Thymus (tissue), 14 donors: Measurements from ENCODE around the gene IL4. TPM values are rescaled to one million over a fixed set of nuclear protein-coding genes. Genes with fewer than 3 reads are reported as not detected.
"Not testable (repeated sequence)": the region's sequence is repeated elsewhere in the genome, so short reads cannot be mapped to it uniquely, and the experiment has no call there.

Experiments
- DNase-seq, 9 donors: peaks; one replicate each; pipeline ENCODE4 v3.0.0-alpha.2; 2013; ENCODE audit warnings: low spot score in 9 of 9, low read depth in 6 of 9, missing footprints in 1 of 9
- H3K27ac ChIP-seq, 2 donors: one replicate each; pipeline ENCODE4 v1.5.1; 2013; ENCODE audit warnings: control low read depth in 1 of 2, low read depth in 1 of 2, low read length in 1 of 2, mild to moderate bottlenecking in 1 of 2, moderate library complexity in 1 of 2
- H3K27me3 ChIP-seq, 2 donors: one replicate each; pipeline ENCODE4 v1.5.1; 2013; ENCODE audit warnings: low read length in 1 of 2; ENCODE audit not compliant: control insufficient read depth in 2 of 2, insufficient read depth in 1 of 2
- H3K36me3 ChIP-seq, 2 donors: one replicate each; pipeline ENCODE4 v1.5.1; 2013; ENCODE audit warnings: low read length in 1 of 2, mild to moderate bottlenecking in 1 of 2, moderate library complexity in 1 of 2; ENCODE audit not compliant: control insufficient read depth in 2 of 2, insufficient read depth in 2 of 2
- H3K4me1 ChIP-seq, 2 donors: one replicate each; pipeline ENCODE4 v1.5.1; 2013; ENCODE audit warnings: low read length in 2 of 2; ENCODE audit not compliant: control insufficient read depth in 2 of 2, insufficient read depth in 2 of 2
- H3K4me3 ChIP-seq, 2 donors: one replicate each; pipeline ENCODE4 v1.5.1; 2013; ENCODE audit warnings: low read length in 2 of 2, control low read depth in 1 of 2, mild to moderate bottlenecking in 1 of 2
- H3K9me3 ChIP-seq, 2 donors: one replicate each; pipeline ENCODE4 v1.5.1; 2013; ENCODE audit warnings: low read length in 1 of 2, mild to moderate bottlenecking in 1 of 2; ENCODE audit not compliant: control insufficient read depth in 2 of 2, insufficient read depth in 1 of 2
- WGBS: extraction: QIAGEN DNeasy Blood & Tissue Kit; methylation state at CpG from one replicate; pipeline ENCODE4 v1.1.7; 2013; 5-methylcytosine and 5-hydroxymethylcytosine counted together
- long read RNA-seq, 10 donors: transcript quantifications; one replicate each; lab custom pipeline, GENCODE V29; 2026
- polyA plus RNA-seq: library from polyadenylated mRNA; stranded (reverse); fragments of 200-250 nt; gene quantifications from one replicate; pipeline ENCODE4 v1.2.3, GENCODE V29; 2013
- total RNA-seq: library from RNA; stranded (reverse); fragments of 120-200 nt; gene quantifications from one replicate; pipeline ENCODE4 v1.2.4, GENCODE V29; 2013
- donor health status: healthy.

IL4 gene
- total RNA-seq (4.5 TPM), polyA plus RNA-seq (0.59 TPM)
- long read RNA-seq, donor 1: 0 reads
- long read RNA-seq, donor 2: 0 reads
- long read RNA-seq, donor 3: 0 reads
- long read RNA-seq, donor 4: 0 reads
- long read RNA-seq, donor 5: 0 reads
- long read RNA-seq, donor 6: 0 reads
- long read RNA-seq, donor 7: 0 reads
- long read RNA-seq, donor 8: 0 reads
- long read RNA-seq, donor 9: 0 reads
- long read RNA-seq, donor 10: 0 reads

GRCh38 chr5:132673939-132674630 is at the start of gene IL4:
TSS of gene IL4 (plus strand) at chr5:132673989. CDS start at chr5:132674051, 62 bp downstream.
- Histone ChIP-seq H3K4me1 (peaks cover 3 to 41% of the 10 kb centered on the region in 2 donors), H3K9me3 (no peaks in the 10 kb centered on the region), H3K27ac (peak within 1 kb of the TSS in 1 of 2 donors; percentile 52), H3K4me3 (no peak within 1 kb of the TSS), H3K36me3 (no peaks in the 10 kb centered on the region), H3K27me3 (no peaks in the 10 kb centered on the region)
- no peak for DNase-seq
- 87% methylated on average over 14 of the region's 14 CpGs for WGBS

- 97% methylated on average over 2 of the region's 2 CpGs for WGBS
- H3K4me1 ChIP-seq: no peaks in the 10 kb centered on the region
- no peak overlapping the region for H3K27ac ChIP-seq
- peaks cover 9 to 31% of the 10 kb centered on the region in 2 donors for H3K36me3 ChIP-seq
- no peak for DNase-seq
- no peaks in the 10 kb centered on the region for H3K27me3 ChIP-seq
- no peaks in the 10 kb centered on the region for H3K9me3 ChIP-seq
- no peak overlapping the region for H3K4me3 ChIP-seq
These were observed 46.3 kb upstream of the IL4 start for GRCh38 chr5:132627470-132627869.

GRCh38 chr5:132628814-132629213 is 45.0 kb upstream of the IL4 start:
- Histone ChIP-seq H3K4me3 (no peak overlapping the region), H3K27ac (no peak overlapping the region), H3K36me3 (peaks cover 7 to 22% of the 10 kb centered on the region in 2 donors), H3K4me1 (no peaks in the 10 kb centered on the region), H3K9me3 (no peaks in the 10 kb centered on the region), H3K27me3 (no peaks in the 10 kb centered on the region)
- 96% methylated on average over 2 of the region's 2 CpGs for WGBS
- no peak for DNase-seq

GRCh38 chr5:132629230-132629944 is 44.4 kb upstream of the IL4 start:
- WGBS: 89% methylated on average over 5 of the region's 5 CpGs
- H3K36me3 ChIP-seq: peaks cover 7 to 22% of the 10 kb centered on the region in 2 donors

GRCh38 chr5:132633587-132633986 is 40.2 kb upstream of the IL4 start:
- not testable (repeated sequence) for H3K4me3 ChIP-seq, H3K27me3 ChIP-seq, H3K27ac ChIP-seq, H3K9me3 ChIP-seq, DNase-seq, H3K4me1 ChIP-seq
- peaks cover 19 to 30% of the 10 kb centered on the region in 2 donors for H3K36me3 ChIP-seq
- 99% methylated on average over 4 of the region's 4 CpGs for WGBS

More at GRCh38 chr5:132629230-132629944, 44.4 kb upstream of the IL4 start:
- Histone ChIP-seq H3K4me1 (no peaks in the 10 kb centered on the region), H3K27ac (no peak overlapping the region), H3K9me3 (no peaks in the 10 kb centered on the region), H3K4me3 (no peak overlapping the region), H3K27me3 (no peaks in the 10 kb centered on the region)
- DNase-seq: no peak

- WGBS: 87% methylated on average over 4 of the region's 4 CpGs
- peaks cover 21 to 35% of the 10 kb centered on the region in 2 donors for H3K36me3 ChIP-seq
- H3K4me3 ChIP-seq: no peak overlapping the region
- DNase-seq: peak in 2 of 9 donors; percentile 12 to 18
- no peaks in the 10 kb centered on the region for H3K27me3 ChIP-seq
- peaks cover 0 to 3% of the 10 kb centered on the region in 2 donors for H3K4me1 ChIP-seq
- no peaks in the 10 kb centered on the region for H3K9me3 ChIP-seq
- H3K27ac ChIP-seq: no peak overlapping the region
These were observed 37.9 kb upstream of the IL4 start for GRCh38 chr5:132635873-132636272.

GRCh38 chr5:132637241-132637640 is 36.5 kb upstream of the IL4 start:
- Histone ChIP-seq H3K27me3 (no peaks in the 10 kb centered on the region), H3K36me3 (peaks cover 31 to 42% of the 10 kb centered on the region in 2 donors), H3K27ac (no peak overlapping the region), H3K9me3 (no peaks in the 10 kb centered on the region), H3K4me3 (no peak overlapping the region), H3K4me1 (peaks cover 0 to 3% of the 10 kb centered on the region in 2 donors)
- no peak for DNase-seq
- WGBS: 97% methylated on average over 4 of the region's 4 CpGs

- H3K27ac ChIP-seq: no peak overlapping the region
- H3K9me3 ChIP-seq: no peaks in the 10 kb centered on the region
- H3K27me3 ChIP-seq: no peaks in the 10 kb centered on the region
- H3K4me1 ChIP-seq: peaks cover 0 to 3% of the 10 kb centered on the region in 2 donors
- peak in 1 of 9 donors; percentile 20 for DNase-seq
- H3K4me3 ChIP-seq: no peak overlapping the region
- H3K36me3 ChIP-seq: peaks cover 41 to 52% of the 10 kb centered on the region in 2 donors
- WGBS: 79% methylated on average over 2 of the region's 2 CpGs
These were observed 34.1 kb upstream of the IL4 start for GRCh38 chr5:132639706-132640130.

- WGBS: 97% methylated on average over 4 of the region's 4 CpGs
- no peak for DNase-seq
- Histone ChIP-seq H3K27me3 (no peaks in the 10 kb centered on the region), H3K27ac (no peak overlapping the region), H3K36me3 (peaks cover 41 to 52% of the 10 kb centered on the region in 2 donors), H3K4me3 (no peak overlapping the region), H3K9me3 (no peaks in the 10 kb centered on the region), H3K4me1 (no peaks in the 10 kb centered on the region)
These were observed 33.2 kb upstream of the IL4 start for GRCh38 chr5:132640613-132641012.
